Measurements from ENCODE around the gene DNAJC4.

Gene DNAJC4

GRCh38 chr11:64230171-64230984 is at the start of gene DNAJC4:
Gene DNAJC4, plus strand, starts transcription at chr11:64230548. Its CDS starts 307 bp downstream, at chr11:64230855.
- DNase-seq: peak; percentile 80

- DNase-seq: no peak
Measured at GRCh38 chr11:64180891-64181290, 49.5 kb upstream of the DNAJC4 start.

- peak; percentile 89 for DNase-seq
Measured at GRCh38 chr11:64181506-64182411, 48.6 kb upstream of the DNAJC4 start.

GRCh38 chr11:64183890-64184289 is 46.5 kb upstream of the DNAJC4 start:
- DNase-seq: no peak

GRCh38 chr11:64185175-64185692 is 45.1 kb upstream of the DNAJC4 start:
- DNase-seq: peak; percentile 78

- DNase-seq: peak; percentile 100
Measured at GRCh38 chr11:64185693-64186491, 44.5 kb upstream of the DNAJC4 start, which contains the start of gene STIP1. Gene STIP1, plus strand, starts transcription at chr11:64186171. Its CDS starts 91 bp downstream, at chr11:64186262.

- no peak for DNase-seq
Measured at GRCh38 chr11:64186492-64187165, 43.7 kb upstream of the DNAJC4 start.

GRCh38 chr11:64192434-64192833 is 37.9 kb upstream of the DNAJC4 start:
- DNase-seq: peak; percentile 90

- DNase-seq: peak; percentile 70
Measured at GRCh38 chr11:64196626-64197025, 33.7 kb upstream of the DNAJC4 start.

GRCh38 chr11:64198511-64198910 is 31.8 kb upstream of the DNAJC4 start:
- peak; percentile 71 for DNase-seq

GRCh38 chr11:64201543-64201942 is 28.8 kb upstream of the DNAJC4 start:
- DNase-seq: no peak

- no peak for DNase-seq
Measured at GRCh38 chr11:64202992-64203391, 27.4 kb upstream of the DNAJC4 start.

GRCh38 chr11:64203421-64204079 is 26.8 kb upstream of the DNAJC4 start:
- DNase-seq: no peak

GRCh38 chr11:64204080-64204440 is 26.3 kb upstream of the DNAJC4 start:
- DNase-seq: no peak

GRCh38 chr11:64204464-64204989 is 25.8 kb upstream of the DNAJC4 start:
- DNase-seq: peak; percentile 89

GRCh38 chr11:64206457-64207255 is 23.7 kb upstream of the DNAJC4 start, which contains the start of gene FERMT3:
Gene FERMT3, plus strand, starts transcription at chr11:64206721. Its CDS starts 644 bp downstream, at chr11:64207365.
- peak; percentile 72 for DNase-seq

GRCh38 chr11:64207256-64208085 is 22.9 kb upstream of the DNAJC4 start:
- DNase-seq: peak; percentile 94

GRCh38 chr11:64208086-64208795 is 22.1 kb upstream of the DNAJC4 start:
- no peak for DNase-seq

All from inflammatory macrophage treated with lipopolysaccharide for 4 hours (primary cell).